ENCODE results near the gene IL17RA.

IL17RA gene

DNA sequence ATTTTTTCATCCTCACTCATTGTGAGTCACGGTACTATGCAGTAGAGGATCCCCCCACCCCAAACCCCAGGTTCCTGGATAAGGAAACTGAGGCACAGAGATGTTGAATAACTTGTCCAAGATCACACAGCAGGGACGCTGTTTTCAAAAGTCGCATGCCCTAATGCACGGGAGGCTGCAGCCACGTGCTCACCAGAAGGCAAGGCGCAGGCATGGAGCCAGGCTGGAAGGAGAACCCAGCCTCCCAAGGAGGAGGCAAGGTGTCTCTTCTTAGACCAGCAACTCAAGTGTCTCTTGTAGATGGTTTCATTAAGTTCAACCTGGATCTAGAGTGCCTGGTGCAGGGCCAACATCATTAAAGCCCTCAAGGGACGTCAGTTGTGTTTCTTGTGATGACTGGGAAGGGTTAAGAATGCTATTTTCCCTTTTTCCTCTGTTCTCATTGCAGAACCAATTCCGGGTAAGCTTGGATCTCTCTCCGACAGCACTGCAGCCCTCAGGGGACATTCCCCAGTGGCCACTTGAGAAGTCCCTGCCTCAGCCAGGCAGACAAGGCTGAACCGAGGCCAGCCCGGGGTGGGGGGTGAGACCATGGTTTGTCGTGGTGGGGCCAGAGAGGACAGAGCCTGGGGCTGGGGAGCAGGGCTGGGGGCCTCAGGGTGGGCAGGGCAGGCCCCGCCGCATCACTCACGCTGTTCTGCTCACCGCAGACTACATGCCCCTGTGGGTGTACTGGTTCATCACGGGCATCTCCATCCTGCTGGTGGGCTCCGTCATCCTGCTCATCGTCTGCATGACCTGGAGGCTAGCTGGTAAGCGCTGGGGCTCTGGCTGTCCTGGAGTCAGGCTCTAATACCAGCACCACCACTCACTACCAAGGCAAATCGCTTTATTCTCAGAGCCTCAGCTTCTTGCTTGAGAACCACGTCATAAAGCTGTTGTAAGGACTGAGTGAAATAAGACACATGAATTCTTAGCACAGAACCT, 20.6 kb downstream of the IL17RA start:
- DNase-seq (ENCODE audit: low read depth in 3 of 3) = no peak

- no peak for DNase-seq (ENCODE audit: low read depth in 3 of 3)
Measured at GRCh38 chr22:17106161-17106784, 21.5 kb downstream of the IL17RA start.

DNA sequence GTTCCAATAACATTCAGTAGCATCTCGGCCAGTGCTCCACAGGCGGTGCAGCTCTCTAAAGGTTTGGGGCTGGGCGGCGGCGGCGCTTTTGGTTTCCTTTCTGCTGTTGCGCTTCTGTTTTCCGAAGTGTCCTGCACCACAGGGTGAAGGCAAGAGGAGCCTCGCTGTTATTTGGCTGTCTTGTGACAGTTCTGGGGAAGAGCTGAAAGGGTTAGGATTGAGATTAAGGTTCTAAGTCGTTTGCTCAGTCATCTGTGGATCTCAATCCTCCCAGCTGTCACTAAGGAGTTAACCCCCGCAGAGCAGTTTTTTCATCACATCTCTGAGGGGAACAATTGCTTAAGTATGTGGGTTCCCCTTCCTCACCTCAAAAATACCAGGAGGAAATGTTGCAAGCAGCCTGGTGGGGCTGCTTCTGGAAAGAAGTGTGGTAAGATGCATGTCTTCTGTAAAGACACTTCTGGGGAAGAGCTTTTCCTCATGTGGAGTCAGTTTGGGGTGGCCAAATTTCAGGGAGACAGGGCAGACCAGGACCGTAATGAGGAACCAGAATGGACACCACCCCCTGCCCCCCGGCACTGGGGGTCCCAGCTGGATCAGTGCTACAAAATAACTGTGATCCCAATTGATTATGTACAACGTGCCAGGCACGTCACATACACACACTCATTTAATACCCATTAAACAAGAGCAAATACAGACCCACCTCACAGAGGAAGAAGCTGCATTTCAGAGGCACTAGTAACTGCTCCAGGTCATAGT, 22.2 kb downstream of the IL17RA start:
- DNase-seq (ENCODE audit: low read depth in 3 of 3) = no peak

DNA sequence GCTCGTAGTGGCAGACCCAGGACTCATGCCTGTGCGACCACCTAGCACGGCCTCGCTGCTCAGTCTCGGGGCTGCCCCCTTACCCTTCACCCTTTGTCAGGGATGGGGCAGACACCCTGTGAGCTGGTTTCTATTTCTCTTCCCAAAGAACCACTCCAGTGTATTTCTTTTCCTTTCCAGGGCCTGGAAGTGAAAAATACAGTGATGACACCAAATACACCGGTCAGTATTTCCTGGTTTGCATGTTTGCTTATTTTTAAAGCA, 22.7 kb downstream of the IL17RA start:
- no peak for DNase-seq (ENCODE audit: low read depth in 3 of 3)

DNA sequence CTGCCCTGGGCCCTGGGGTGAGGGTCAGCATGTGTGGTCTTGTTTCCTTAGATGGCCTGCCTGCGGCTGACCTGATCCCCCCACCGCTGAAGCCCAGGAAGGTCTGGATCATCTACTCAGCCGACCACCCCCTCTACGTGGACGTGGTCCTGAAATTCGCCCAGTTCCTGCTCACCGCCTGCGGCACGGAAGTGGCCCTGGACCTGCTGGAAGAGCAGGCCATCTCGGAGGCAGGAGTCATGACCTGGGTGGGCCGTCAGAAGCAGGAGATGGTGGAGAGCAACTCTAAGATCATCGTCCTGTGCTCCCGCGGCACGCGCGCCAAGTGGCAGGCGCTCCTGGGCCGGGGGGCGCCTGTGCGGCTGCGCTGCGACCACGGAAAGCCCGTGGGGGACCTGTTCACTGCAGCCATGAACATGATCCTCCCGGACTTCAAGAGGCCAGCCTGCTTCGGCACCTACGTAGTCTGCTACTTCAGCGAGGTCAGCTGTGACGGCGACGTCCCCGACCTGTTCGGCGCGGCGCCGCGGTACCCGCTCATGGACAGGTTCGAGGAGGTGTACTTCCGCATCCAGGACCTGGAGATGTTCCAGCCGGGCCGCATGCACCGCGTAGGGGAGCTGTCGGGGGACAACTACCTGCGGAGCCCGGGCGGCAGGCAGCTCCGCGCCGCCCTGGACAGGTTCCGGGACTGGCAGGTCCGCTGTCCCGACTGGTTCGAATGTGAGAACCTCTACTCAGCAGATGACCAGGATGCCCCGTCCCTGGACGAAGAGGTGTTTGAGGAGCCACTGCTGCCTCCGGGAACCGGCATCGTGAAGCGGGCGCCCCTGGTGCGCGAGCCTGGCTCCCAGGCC, 23.7 kb downstream of the IL17RA start:
- DNase-seq (ENCODE audit: low read depth in 3 of 3) = no peak

DNA sequence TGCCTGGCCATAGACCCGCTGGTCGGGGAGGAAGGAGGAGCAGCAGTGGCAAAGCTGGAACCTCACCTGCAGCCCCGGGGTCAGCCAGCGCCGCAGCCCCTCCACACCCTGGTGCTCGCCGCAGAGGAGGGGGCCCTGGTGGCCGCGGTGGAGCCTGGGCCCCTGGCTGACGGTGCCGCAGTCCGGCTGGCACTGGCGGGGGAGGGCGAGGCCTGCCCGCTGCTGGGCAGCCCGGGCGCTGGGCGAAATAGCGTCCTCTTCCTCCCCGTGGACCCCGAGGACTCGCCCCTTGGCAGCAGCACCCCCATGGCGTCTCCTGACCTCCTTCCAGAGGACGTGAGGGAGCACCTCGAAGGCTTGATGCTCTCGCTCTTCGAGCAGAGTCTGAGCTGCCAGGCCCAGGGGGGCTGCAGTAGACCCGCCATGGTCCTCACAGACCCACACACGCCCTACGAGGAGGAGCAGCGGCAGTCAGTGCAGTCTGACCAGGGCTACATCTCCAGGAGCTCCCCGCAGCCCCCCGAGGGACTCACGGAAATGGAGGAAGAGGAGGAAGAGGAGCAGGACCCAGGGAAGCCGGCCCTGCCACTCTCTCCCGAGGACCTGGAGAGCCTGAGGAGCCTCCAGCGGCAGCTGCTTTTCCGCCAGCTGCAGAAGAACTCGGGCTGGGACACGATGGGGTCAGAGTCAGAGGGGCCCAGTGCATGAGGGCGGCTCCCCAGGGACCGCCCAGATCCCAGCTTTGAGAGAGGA, 24.5 kb downstream of the IL17RA start:
- no peak for DNase-seq (ENCODE audit: low read depth in 3 of 3)

DNA sequence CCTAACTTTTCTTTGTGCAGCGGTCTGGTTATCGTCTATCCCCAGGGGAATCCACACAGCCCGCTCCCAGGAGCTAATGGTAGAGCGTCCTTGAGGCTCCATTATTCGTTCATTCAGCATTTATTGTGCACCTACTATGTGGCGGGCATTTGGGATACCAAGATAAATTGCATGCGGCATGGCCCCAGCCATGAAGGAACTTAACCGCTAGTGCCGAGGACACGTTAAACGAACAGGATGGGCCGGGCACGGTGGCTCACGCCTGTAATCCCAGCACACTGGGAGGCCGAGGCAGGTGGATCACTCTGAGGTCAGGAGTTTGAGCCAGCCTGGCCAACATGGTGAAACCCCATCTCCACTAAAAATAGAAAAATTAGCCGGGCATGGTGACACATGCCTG, 25.2 kb downstream of the IL17RA start:
- no peak for DNase-seq (ENCODE audit: low read depth in 3 of 3)

DNA sequence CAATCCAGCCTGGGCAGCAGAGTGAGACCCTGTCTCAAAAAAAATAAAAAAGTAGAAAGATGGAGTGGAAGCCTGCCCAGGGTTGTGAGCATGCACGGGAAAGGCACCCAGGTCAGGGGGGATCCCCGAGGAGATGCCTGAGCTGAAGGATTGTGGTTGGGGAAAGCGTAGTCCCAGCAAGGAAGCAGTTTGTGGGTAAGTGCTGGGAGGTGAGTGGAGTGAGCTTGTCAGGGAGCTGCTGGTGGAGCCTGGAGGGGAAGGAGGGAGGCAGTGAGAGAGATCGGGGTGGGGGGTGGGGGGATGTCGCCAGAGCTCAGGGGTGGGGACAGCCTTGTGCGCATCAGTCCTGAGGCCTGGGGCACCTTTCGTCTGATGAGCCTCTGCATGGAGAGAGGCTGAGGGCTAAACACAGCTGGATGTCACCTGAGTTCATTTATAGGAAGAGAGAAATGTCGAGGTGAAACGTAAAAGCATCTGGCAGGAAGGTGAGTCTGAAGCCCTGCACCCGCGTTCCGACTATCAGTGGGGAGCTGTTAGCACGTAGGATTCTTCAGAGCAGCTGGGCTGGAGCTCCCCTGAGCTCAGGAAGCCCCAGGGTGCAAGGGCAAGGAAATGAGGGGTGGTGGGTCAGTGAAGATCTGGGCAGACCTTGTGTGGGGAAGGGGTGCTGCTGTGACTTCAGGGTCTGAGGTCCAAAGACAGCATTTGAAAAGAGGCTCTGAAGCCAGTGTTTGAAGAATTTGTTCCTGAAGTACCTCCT, 26.2 kb downstream of the IL17RA start:
- DNase-seq (ENCODE audit: low read depth in 3 of 3) = no peak

DNA sequence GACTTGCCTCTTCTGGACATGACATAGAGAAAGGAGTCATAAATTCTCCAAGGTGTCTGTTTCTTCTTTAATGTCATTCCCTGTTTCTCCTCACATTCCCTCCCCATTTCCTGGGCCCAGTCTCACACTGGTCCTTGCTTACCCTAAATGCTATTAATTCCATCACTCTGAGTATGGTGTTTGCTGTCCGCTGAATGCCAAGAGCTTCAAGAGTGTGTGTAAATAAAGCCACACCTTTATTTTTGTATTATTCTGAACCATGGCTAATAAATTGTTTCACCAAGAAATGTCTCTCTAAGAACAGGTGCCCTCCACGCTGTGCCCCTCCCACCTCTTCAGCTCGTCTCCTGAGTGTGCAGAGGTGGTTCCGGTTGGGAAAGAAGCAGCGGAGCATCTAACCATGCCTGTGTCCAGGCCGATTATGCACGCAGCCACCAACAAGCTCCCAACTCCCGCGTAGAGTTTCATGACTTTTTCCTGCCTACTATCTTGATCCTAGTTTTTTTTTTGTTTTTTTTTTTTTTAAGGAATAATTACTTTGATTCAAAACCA, 27.8 kb downstream of the IL17RA start:
- DNase-seq (ENCODE audit: low read depth in 3 of 3) = no peak

DNA sequence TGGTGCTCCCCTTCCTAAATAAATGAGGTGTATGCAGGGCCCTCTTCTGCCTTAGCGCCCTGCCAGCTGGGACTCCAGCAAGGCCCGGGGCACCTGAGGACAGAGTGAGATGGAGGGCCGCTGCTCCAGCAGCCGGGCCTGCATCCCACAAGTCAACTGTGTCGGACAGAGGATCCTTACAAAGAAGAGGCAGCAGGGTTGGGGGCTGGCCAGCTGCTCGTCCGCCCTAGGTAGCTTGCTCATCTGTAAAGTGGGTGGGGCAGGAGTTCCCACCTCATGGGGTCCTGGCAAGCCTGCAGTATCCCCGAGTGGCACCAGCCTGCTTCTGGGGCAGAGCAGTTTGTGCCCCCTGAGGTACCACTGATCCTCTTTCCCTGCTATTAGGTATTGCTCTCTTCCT, 28.8 kb downstream of the IL17RA start:
- DNase-seq (ENCODE audit: low read depth in 3 of 3) = no peak

GRCh38 chr22:17114173-17114897, 29.5 kb downstream of the IL17RA start:
- no peak for DNase-seq (ENCODE audit: low read depth in 3 of 3)

GRCh38 chr22:17114898-17115235, 30.1 kb downstream of the IL17RA start:
- no peak for DNase-seq (ENCODE audit: low read depth in 3 of 3)

DNA sequence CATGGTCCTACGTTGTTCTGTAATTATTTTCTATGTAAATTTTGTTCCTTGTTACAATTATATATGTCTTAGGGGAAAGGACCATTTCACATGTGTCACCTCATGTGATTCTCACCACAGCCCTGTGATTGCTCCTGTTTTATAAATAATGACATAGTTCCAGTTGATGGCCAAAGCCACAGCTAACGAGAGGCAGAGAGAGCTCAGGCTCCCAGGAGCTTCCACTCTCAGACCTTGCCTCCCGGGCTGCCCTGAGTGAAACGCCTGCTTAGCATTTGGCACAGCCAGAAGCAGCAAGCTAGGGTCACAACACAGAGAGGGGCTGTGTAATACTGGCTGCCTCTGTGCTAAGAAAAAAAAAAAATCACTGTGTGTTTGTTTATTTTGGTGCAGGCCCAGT, 30.4 kb downstream of the IL17RA start:
- DNase-seq (ENCODE audit: low read depth in 3 of 3) = no peak

DNA sequence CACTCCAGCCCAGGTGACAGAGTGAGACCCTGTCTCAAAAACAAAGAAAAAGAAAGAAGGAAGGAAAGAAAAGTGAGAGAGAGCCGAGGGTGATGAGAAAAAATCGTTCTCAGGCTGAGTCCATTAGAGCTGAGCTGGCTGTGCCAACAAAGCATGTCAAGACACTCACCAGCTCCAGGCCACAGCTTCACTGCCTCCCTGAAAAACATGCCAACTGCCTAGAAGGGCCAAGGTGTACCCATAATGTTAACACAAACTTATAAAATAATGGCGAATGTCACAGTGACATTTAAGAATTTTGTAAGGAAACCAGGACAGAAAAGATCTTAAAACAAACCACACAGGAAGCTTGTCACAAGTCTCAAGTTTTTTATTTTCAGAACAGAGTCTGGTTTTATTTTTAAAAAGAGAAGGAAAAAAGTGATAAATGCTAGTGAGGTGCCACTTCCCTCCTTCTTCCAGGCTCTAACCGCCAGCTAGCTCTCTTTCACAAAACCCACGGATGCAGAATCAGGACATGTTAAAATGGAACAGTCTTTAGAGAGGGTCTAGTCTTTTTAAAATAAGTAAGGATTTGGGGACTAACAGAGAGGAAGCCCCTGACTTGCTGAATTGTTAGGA, 31.3 kb downstream of the IL17RA start:
- DNase-seq (ENCODE audit: low read depth in 3 of 3) = no peak

DNA sequence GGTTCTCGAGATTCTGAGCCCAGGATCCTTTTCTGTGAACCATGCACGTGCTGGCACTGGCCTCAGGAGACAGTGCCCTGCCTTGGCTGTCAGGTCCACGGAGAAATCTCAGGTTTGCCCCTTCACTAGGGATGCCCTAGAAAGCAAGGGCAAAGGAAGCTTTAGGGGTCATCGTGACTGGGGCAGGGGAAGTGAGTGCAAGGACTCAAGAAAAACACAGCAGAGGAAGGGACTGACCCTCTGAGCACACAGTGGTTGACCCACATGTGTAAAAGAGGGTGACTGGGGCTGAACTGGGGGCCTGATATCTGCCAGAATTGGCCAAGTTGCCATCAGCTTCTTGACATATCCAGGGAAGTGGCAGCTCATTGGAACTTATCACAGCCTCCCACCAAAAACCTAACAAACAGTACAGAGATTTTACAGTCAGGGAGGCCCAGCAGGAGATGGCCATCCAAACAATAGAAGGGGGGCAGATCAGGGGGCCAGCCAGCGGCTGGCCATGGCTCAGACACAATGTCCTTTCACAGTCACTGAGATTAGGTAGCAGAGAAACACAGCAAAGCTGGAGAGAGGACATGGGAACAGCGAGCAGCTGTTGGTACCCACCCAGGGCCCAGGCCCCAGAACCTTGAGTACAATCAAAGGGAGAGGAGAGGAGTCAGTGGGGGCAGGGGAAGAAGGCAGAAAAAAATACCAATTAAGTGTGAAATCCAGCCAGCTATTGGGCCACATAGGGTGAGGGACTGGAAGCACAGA, 32.0 kb downstream of the IL17RA start:
- no peak for DNase-seq (ENCODE audit: low read depth in 3 of 3)

GRCh38 chr22:17117400-17117799, 32.6 kb downstream of the IL17RA start:
- DNase-seq (ENCODE audit: low read depth in 3 of 3) = no peak

- no peak for DNase-seq (ENCODE audit: low read depth in 3 of 3)
Measured at GRCh38 chr22:17117890-17118289, 33.1 kb downstream of the IL17RA start.

GRCh38 chr22:17118342-17118741, 33.5 kb downstream of the IL17RA start:
- no peak for DNase-seq (ENCODE audit: low read depth in 3 of 3)

Data from stimulated activated CD4-positive, alpha-beta T cell treated with anti-CD3 and anti-CD28 coated beads, TNF-alpha, amount 100 ng/mL, for 24 hours (primary cell).